HepG2 (cell line): ENCODE measurements around the gene CNTRL. TPM values are rescaled to one million over a fixed set of nuclear protein-coding genes. Genes with fewer than 3 reads are reported as not detected.

Source experiments
- CBFB ChIP-seq: sonication (generic); formaldehyde crosslinking; IDR thresholded peaks from 2 replicates; pipeline ENCODE4 v1.4.0; 2020; ENCODE audit warnings: missing genetic modification reagents
- CHD4 ChIP-seq: fragments of 200-600 bp; sonication (generic); IDR thresholded peaks from 2 replicates; pipeline ENCODE4 v1.7.0; 2017; ENCODE audit warnings: mild to moderate bottlenecking, low read length, borderline replicate concordance
- CTCF ChIP-seq: sonication (generic); formaldehyde crosslinking; IDR thresholded peaks from 2 replicates; pipeline ENCODE4 v1.5.0; 2020; ENCODE audit warnings: mild to moderate bottlenecking, missing genetic modification reagents, moderate library complexity
- HMG20A ChIP-seq: IDR thresholded peaks from 2 replicates; pipeline ENCODE4 v1.6.1; 2016; ENCODE audit warnings: borderline replicate concordance
- MEF2D ChIP-seq: sonication (generic); formaldehyde crosslinking; IDR thresholded peaks from 2 replicates; pipeline ENCODE4 v1.5.1; 2020; ENCODE audit warnings: mild to moderate bottlenecking, missing genetic modification reagents
- RFX3 ChIP-seq: IDR thresholded peaks from 2 replicates; pipeline ENCODE4 v1.6.1; 2016; ENCODE audit warnings: missing biosample characterization, missing genetic modification reagents
- ZNF460 ChIP-seq: sonication (generic); formaldehyde crosslinking; IDR thresholded peaks from 2 replicates; pipeline ENCODE4 v1.5.1; 2020; ENCODE audit warnings: missing genetic modification reagents, mild to moderate bottlenecking, borderline replicate concordance
- ZNF563 ChIP-seq: sonication (generic); formaldehyde crosslinking; IDR thresholded peaks from 2 replicates; pipeline ENCODE4 v1.8.0; 2022; ENCODE audit warnings: mild to moderate bottlenecking, moderate library complexity, missing genetic modification reagents
- ZNF614 ChIP-seq: IDR thresholded peaks from 2 replicates; pipeline ENCODE4 v1.6.1; 2018; ENCODE audit warnings: missing biosample characterization, missing genetic modification reagents, inconsistent platforms, borderline replicate concordance
- polyA plus RNA-seq, 8 experiments: library from polyadenylated mRNA; depleted of rRNA in 3 of 8; stranded (reverse) in 7 of 8; unstranded in 1 of 8; fragments of >200 nt; fragmentation: Illumina TruSeq in 4 of 8; extraction: Trizol in 4 of 8; gene quantifications; 2 replicates each; pipeline versions ENCODE4 v1.2.1 to v1.2.3, GENCODE V29; 2011 to 2016; ENCODE audit warnings: low read depth in 4 of 8, missing spikeins in 1 of 8, mixed read lengths in 1 of 8; ENCODE audit not compliant: insufficient read depth in 1 of 8
- total RNA-seq, 5 experiments: library from RNA; depleted of rRNA; stranded (reverse); fragments of >200 nt; fragmentation: Illumina TruSeq; extraction: Trizol; gene quantifications; 2 replicates each; pipeline ENCODE4 v1.2.3, GENCODE V29; 2016; ENCODE audit warnings: low read depth in 1 of 5
- TF ChIP-seq, protein P1 (sequence below): sonication (generic); formaldehyde crosslinking; IDR thresholded peaks from 2 replicates; pipeline ENCODE4 v1.8.0; 2022; ENCODE audit warnings: mild to moderate bottlenecking, missing genetic modification reagents
- TF ChIP-seq, protein P2 (sequence below): sonication (generic); formaldehyde crosslinking; IDR thresholded peaks from 2 replicates; pipeline ENCODE4 v1.4.0; 2020; ENCODE audit warnings: missing genetic modification reagents
- TF ChIP-seq, protein P3 (sequence below): sonication (generic); formaldehyde crosslinking; IDR thresholded peaks from 2 replicates; pipeline ENCODE4 v1.4.0; 2020; ENCODE audit warnings: missing genetic modification reagents

Gene CNTRL
- total and polyA plus RNA-seq, 2 of the 13 experiments (the other 11 are each of a cell fraction or from before 2014, with no cell fraction given) = 7.5 to 11.8 TPM

GRCh38 chr9:121185178-121185745 lies 110.5 kb downstream of the CNTRL start (continued):
- TF ChIP-seq, protein P1, sequence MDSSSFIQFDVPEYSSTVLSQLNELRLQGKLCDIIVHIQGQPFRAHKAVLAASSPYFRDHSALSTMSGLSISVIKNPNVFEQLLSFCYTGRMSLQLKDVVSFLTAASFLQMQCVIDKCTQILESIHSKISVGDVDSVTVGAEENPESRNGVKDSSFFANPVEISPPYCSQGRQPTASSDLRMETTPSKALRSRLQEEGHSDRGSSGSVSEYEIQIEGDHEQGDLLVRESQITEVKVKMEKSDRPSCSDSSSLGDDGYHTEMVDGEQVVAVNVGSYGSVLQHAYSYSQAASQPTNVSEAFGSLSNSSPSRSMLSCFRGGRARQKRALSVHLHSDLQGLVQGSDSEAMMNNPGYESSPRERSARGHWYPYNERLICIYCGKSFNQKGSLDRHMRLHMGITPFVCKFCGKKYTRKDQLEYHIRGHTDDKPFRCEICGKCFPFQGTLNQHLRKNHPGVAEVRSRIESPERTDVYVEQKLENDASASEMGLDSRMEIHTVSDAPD (CRISPR knock-in tag) = no peak
- TF ChIP-seq CHD4 (no peak), HMG20A (no peak), RFX3 (no peak), ZNF614 (CRISPR knock-in tag) (no peak), MEF2D (CRISPR knock-in tag) (no peak), CBFB (CRISPR knock-in tag) (no peak), ZNF460 (CRISPR knock-in tag) (no peak), CTCF (CRISPR knock-in tag) (no peak), ZNF563 (no peak)
- TF ChIP-seq, protein P2, sequence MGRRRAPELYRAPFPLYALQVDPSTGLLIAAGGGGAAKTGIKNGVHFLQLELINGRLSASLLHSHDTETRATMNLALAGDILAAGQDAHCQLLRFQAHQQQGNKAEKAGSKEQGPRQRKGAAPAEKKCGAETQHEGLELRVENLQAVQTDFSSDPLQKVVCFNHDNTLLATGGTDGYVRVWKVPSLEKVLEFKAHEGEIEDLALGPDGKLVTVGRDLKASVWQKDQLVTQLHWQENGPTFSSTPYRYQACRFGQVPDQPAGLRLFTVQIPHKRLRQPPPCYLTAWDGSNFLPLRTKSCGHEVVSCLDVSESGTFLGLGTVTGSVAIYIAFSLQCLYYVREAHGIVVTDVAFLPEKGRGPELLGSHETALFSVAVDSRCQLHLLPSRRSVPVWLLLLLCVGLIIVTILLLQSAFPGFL (CRISPR knock-in tag) = no peak
- TF ChIP-seq, protein P3, sequence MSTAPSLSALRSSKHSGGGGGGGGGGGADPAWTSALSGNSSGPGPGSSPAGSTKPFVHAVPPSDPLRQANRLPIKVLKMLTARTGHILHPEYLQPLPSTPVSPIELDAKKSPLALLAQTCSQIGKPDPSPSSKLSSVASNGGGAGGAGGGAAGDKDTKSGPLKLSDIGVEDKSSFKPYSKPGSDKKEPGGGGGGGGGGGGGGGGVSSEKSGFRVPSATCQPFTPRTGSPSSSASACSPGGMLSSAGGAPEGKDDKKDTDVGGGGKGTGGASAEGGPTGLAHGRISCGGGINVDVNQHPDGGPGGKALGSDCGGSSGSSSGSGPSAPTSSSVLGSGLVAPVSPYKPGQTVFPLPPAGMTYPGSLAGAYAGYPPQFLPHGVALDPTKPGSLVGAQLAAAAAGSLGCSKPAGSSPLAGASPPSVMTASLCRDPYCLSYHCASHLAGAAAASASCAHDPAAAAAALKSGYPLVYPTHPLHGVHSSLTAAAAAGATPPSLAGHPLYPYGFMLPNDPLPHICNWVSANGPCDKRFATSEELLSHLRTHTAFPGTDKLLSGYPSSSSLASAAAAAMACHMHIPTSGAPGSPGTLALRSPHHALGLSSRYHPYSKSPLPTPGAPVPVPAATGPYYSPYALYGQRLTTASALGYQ = no peak
